HepG2 (cell line): ENCODE results near the gene SPPL2B.

Source experiments
- AFF4 ChIP-seq: sonication (generic); formaldehyde crosslinking; IDR thresholded peaks from 2 replicates; pipeline ENCODE4 v1.4.0; 2020; ENCODE audit warnings: missing genetic modification reagents
- CCAR2 ChIP-seq: fragments of 200-400 bp; formaldehyde crosslinking; optimal IDR thresholded peaks from 2 replicates; pipeline ENCODE3; 2018; ENCODE audit warnings: low read depth, mild to moderate bottlenecking, low read length, moderate library complexity
- CTCF ChIP-seq: sonication (generic); formaldehyde crosslinking; IDR thresholded peaks from 2 replicates; pipeline ENCODE4 v1.5.0; 2020; ENCODE audit warnings: mild to moderate bottlenecking, missing genetic modification reagents, moderate library complexity
- POLR2A ChIP-seq, 2 experiments: IDR thresholded peaks; 2 replicates each; pipeline ENCODE4 v1.6.1; 2011; ENCODE audit warnings: low read depth in 2 of 2, low read length in 2 of 2, mild to moderate bottlenecking in 1 of 2, moderate library complexity in 1 of 2; ENCODE audit not compliant: insufficient read depth in 1 of 2
- POLR2AphosphoS5 ChIP-seq: IDR thresholded peaks from 2 replicates; pipeline ENCODE4 v1.6.1; 2012; ENCODE audit warnings: low read depth, low read length
- RXRA ChIP-seq: sonication (generic); formaldehyde crosslinking; IDR thresholded peaks from 2 replicates; pipeline ENCODE4 v1.5.1; 2020; ENCODE audit warnings: missing genetic modification reagents
- YY1 ChIP-seq: IDR thresholded peaks from 2 replicates; pipeline ENCODE4 v1.6.1; 2011; ENCODE audit warnings: low read length, low read depth, moderate library complexity, mild to moderate bottlenecking; ENCODE audit not compliant: insufficient read depth, insufficient replicate concordance
- ZBTB2 ChIP-seq: sonication (generic); formaldehyde crosslinking; IDR thresholded peaks from 2 replicates; pipeline ENCODE4 v1.8.0; 2022; ENCODE audit warnings: low read depth, missing genetic modification reagents
- ZBTB8A ChIP-seq: sonication (generic); formaldehyde crosslinking; IDR thresholded peaks from 2 replicates; pipeline ENCODE4 v1.4.0; 2020; ENCODE audit warnings: mild to moderate bottlenecking, low read depth, missing genetic modification reagents, borderline replicate concordance
- ZHX1 ChIP-seq: sonication (generic); formaldehyde crosslinking; IDR thresholded peaks from 2 replicates; pipeline ENCODE4 v1.8.1; 2022; ENCODE audit warnings: low read depth, mild to moderate bottlenecking, missing genetic modification reagents

- TF ChIP-seq CTCF (CRISPR knock-in tag): no peak
- no peak for TF ChIP-seq RXRA (CRISPR knock-in tag)
- TF ChIP-seq YY1: no peak
- TF ChIP-seq AFF4: no peak
- no peak for TF ChIP-seq ZBTB2 (CRISPR knock-in tag)
- no peak for TF ChIP-seq POLR2A (IDR thresholded peaks at IDR 0.05; ENCODE audit: insufficient read depth in 1 of 2, low read depth in 2 of 2, low read length in 2 of 2)
- TF ChIP-seq ZHX1 (CRISPR knock-in tag): no peak
- TF ChIP-seq CCAR2: no peak
- no peak for TF ChIP-seq ZBTB8A (CRISPR knock-in tag)
- no peak for TF ChIP-seq POLR2AphosphoS5
Observed at GRCh38 chr19:2288818-2289713, 39.4 kb upstream of the SPPL2B start.
